ENCODE measurements around the gene CDH4.

- TF ChIP-seq POLR2A (IDR thresholded peaks at IDR 0.05) (no peak), CTCF (IDR thresholded peaks at IDR 0.05) (no peak)
Measured at GRCh38 chr20:61271312-61272231, 19.5 kb downstream of the CDH4 start.
